Calu3 (cell line): ENCODE results near the gene RHCG. TPM values are rescaled to one million over a fixed set of nuclear protein-coding genes. Genes with fewer than 3 reads are reported as not detected.

Source experiments
- BruUV-seq: library from RNA; stranded (reverse); fragments of 400-500 nt; replicated peaks from 2 replicates; lab custom pipeline; 2021; lab: Mats Ljungman, UMichigan
- CTCF ChIA-PET: fragments of 300-600 bp; sonication (Branson Sonifier 250); formaldehyde crosslinking; loops from one replicate; lab custom pipeline; 2022; ENCODE audit warnings: antibody characterized with exemption; lab: Charles Lee
- DNase-seq: peaks from one replicate; pipeline ENCODE4 v3.0.0; 2022
- H3K27ac Mint-ChIP-seq: one replicate; pipeline ENCODE4 v1.8.0; 2022; ENCODE audit warnings: mixed read lengths; ENCODE audit not compliant: unreplicated experiment
- H3K27me3 Mint-ChIP-seq: one replicate; pipeline ENCODE4 v1.8.0; 2022; ENCODE audit warnings: mixed read lengths; ENCODE audit not compliant: unreplicated experiment
- H3K36me3 Mint-ChIP-seq: one replicate; pipeline ENCODE4 v1.8.0; 2022; ENCODE audit warnings: mild to moderate bottlenecking, moderate library complexity, mixed read lengths; ENCODE audit not compliant: insufficient read depth, unreplicated experiment
- H3K4me1 Mint-ChIP-seq: one replicate; pipeline ENCODE4 v1.8.0; 2022; ENCODE audit warnings: mild to moderate bottlenecking, low read depth, mixed read lengths; ENCODE audit not compliant: unreplicated experiment
- H3K4me3 Mint-ChIP-seq: one replicate; pipeline ENCODE4 v1.8.0; 2022; ENCODE audit warnings: mild to moderate bottlenecking, low read depth, moderate library complexity, mixed read lengths; ENCODE audit not compliant: unreplicated experiment
- H3K9me3 Mint-ChIP-seq: one replicate; pipeline ENCODE4 v1.8.0; 2022; ENCODE audit warnings: low read depth, mixed read lengths; ENCODE audit not compliant: unreplicated experiment
- intact Hi-C: fragments of 100-400 bp; cut with micrococcal nuclease; formaldehyde crosslinking; loops from one replicate; pipeline ENCODE4 v1.10.0; 2022; ENCODE audit not compliant: unreplicated experiment
- total RNA-seq: library from RNA; stranded (reverse); gene quantifications from 2 replicates; pipeline ENCODE4 v1.2.3, GENCODE V29; 2022
- TF ChIP-seq, protein P1 (sequence below): fragments of 200-600 bp; IDR thresholded peaks from one replicate; pipeline ENCODE4 v1.8.0; 2022; ENCODE audit warnings: antibody characterized with exemption; ENCODE audit not compliant: unreplicated experiment

Gene RHCG
- total RNA-seq, 1 experiment from 2014 or later = 0.59 TPM

DNA sequence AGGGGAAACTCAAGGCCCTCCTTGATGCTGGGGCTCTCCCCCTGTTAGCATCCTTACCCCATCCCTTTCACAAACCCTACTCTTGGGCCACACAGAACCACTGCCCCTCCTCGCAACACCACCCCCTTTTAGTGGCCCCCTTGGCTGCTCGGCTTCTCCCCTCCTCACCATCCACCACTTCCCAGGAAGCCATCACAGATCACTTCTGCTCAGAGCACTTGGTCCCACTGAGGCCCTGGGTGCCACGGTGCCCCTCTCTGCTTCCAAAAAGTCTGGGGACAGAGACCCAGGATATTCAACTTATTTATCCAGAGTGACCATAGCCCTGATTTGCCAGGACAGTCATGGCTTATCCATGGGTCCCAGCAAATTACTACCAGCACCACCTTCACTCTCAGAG lies 2.4 kb downstream of the RHCG start:
- H3K27ac Mint-ChIP-seq = no peak overlapping the region
- no TSS peak for BruUV-seq
- intact Hi-C loops = no loop called here
- H3K4me1 Mint-ChIP-seq = peaks cover 20% of the 10 kb centered on the region
- TF ChIP-seq, protein P1, sequence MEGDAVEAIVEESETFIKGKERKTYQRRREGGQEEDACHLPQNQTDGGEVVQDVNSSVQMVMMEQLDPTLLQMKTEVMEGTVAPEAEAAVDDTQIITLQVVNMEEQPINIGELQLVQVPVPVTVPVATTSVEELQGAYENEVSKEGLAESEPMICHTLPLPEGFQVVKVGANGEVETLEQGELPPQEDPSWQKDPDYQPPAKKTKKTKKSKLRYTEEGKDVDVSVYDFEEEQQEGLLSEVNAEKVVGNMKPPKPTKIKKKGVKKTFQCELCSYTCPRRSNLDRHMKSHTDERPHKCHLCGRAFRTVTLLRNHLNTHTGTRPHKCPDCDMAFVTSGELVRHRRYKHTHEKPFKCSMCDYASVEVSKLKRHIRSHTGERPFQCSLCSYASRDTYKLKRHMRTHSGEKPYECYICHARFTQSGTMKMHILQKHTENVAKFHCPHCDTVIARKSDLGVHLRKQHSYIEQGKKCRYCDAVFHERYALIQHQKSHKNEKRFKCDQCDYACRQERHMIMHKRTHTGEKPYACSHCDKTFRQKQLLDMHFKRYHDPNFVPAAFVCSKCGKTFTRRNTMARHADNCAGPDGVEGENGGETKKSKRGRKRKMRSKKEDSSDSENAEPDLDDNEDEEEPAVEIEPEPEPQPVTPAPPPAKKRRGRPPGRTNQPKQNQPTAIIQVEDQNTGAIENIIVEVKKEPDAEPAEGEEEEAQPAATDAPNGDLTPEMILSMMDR = no peak
- no peak for DNase-seq
- H3K27me3 Mint-ChIP-seq = peaks cover 56% of the 10 kb centered on the region
- H3K36me3 Mint-ChIP-seq = peaks cover 18% of the 10 kb centered on the region
- no peaks in the 10 kb centered on the region for H3K9me3 Mint-ChIP-seq
- H3K4me3 Mint-ChIP-seq = no peak overlapping the region
- CTCF ChIA-PET = interaction anchor here (0.8 kb wide), 1 partner anchor 8 kb away, joined by 4 read pairs; no protein-coding TSS in a partner anchor

DNA sequence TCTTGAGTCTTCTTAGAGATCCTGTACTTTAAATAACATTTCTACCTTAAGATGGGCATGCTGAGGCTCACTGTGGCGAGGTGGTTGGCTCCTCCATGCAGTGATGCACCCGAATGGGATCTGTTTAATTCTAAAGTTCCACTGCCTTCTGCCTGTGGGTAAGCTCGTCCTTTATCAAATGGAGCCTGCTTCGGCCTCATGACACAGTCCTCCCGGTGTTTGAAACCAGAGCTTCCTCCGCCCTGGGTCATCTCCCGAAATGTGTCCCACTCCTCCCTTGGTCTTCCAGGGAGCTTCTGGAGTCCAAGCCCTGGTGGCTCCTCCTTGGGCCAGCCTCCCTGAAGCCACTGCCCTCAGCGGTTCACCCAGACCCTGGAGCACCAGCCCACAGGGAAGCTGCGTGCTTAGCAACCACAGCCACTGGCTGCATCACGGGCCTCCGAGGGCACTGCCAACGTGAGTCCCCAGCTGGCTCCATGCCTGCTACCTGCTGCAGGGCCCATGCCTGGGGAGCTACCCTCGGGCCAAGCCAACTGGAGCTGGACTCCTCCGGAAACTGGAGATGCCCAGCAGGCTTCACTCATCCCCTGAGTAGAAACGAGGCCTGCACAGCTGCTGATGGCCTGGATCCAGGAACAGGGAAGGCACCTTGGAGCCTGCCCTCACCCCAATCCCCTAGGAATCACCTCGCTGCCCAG lies 3.3 kb downstream of the RHCG start:
- peaks cover 10% of the 10 kb centered on the region for H3K4me1 Mint-ChIP-seq
- no TSS peak for BruUV-seq
- H3K36me3 Mint-ChIP-seq = peaks cover 12% of the 10 kb centered on the region
- H3K27me3 Mint-ChIP-seq = peaks cover 62% of the 10 kb centered on the region
- intact Hi-C loops = no loop called here
- no peaks in the 10 kb centered on the region for H3K9me3 Mint-ChIP-seq
- CTCF ChIA-PET = interaction anchor here (0.6 to 1.5 kb wide), 2 partner anchors 13 to 59 kb away, joined by 3 read pairs; no protein-coding TSS in a partner anchor
- no peak overlapping the region for H3K27ac Mint-ChIP-seq
- no peak for DNase-seq
- TF ChIP-seq, protein P1 = no peak
- no peak overlapping the region for H3K4me3 Mint-ChIP-seq

DNA sequence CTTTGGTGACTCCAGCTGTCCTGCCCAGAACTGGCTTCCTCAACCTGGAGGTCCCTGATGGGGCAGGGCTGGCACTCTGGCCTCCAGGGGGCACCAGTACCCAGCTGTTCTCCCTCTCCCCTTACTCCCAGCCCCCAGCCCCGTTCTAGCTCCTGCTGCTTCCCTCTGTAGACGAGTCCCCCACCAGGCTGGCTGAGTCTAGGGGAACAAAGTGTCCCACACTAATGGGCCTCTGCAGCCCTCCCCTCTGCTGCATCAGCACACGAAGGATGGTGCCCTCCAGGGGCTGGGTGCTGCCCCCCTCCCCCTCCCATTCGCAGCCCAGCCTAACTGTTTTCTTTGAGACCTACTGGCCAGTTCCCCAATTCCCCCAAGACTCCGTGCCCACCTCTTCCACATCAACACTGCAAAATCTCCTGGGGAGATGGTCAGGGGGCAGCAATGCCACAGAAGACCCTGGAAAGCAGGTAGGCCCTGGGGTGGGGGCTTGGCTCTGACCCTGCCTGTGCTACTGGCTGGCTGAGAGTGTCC lies 4.2 kb downstream of the RHCG start:
- peaks cover 9% of the 10 kb centered on the region for H3K36me3 Mint-ChIP-seq
- BruUV-seq = no TSS peak
- peak; percentile 77 for DNase-seq
- TF ChIP-seq, protein P1 = peak; percentile 61
- H3K4me1 Mint-ChIP-seq = peaks cover 8% of the 10 kb centered on the region
- CTCF ChIA-PET = interaction anchor here (0.6 to 1.5 kb wide), 4 partner anchors 14 to 204 kb away, joined by 3 to 5 read pairs (median 3); no protein-coding TSS in a partner anchor
- no peaks in the 10 kb centered on the region for H3K9me3 Mint-ChIP-seq
- intact Hi-C loops = no loop called here
- no peak overlapping the region for H3K27ac Mint-ChIP-seq
- no peak overlapping the region for H3K4me3 Mint-ChIP-seq
- H3K27me3 Mint-ChIP-seq = peaks cover 71% of the 10 kb centered on the region

DNA sequence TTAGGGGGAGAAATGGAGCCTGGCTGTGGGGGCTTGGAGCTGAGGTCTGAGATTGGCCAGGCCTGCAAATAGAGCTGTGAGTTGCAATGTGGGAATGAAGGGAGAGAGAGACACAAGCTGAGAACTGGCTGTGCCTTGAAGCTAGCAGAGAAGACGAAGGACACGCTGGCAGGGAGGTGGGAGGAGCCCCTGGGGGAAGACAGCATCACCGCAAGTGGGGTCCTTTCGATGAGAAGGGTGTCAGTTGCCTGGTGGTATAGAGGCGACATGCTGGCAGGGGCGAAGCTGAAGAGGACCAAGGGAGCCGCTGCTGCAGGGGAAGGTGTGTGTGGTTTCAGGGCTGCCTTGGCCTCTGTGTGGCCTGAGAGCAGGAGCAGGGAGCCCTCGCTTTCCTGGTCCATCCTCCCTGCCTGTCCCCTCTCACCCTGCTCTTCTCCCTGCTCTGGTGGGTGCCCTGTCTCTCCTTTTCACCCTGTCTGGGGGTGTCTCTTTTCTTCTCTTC lies 5.5 kb downstream of the RHCG start:
- no peak overlapping the region for H3K27ac Mint-ChIP-seq
- no TSS peak for BruUV-seq
- TF ChIP-seq, protein P1 = no peak
- peaks cover 83% of the 10 kb centered on the region for H3K27me3 Mint-ChIP-seq
- CTCF ChIA-PET = no interaction called here
- intact Hi-C loops = no loop called here
- H3K4me3 Mint-ChIP-seq = no peak overlapping the region
- no peak for DNase-seq
- H3K36me3 Mint-ChIP-seq = peaks cover 1% of the 10 kb centered on the region
- no peaks in the 10 kb centered on the region for H3K9me3 Mint-ChIP-seq
- H3K4me1 Mint-ChIP-seq = peaks cover 14% of the 10 kb centered on the region
